Fibroblast of lung (primary cell): ENCODE data around the gene PRRC2A.

Experiments used
- EZH2 ChIP-seq: IDR thresholded peaks from 2 replicates; pipeline ENCODE4 v1.5.1; 2012; ENCODE audit warnings: low read length, control low read depth, mild to moderate bottlenecking; ENCODE audit errors: missing control alignments
- TF ChIP-seq, protein P1 (sequence below), 2 donors: IDR thresholded peaks in 1 of 2; conservative IDR thresholded peaks in 1 of 2; 1 replicate in 1 of 2; 2 replicates in 1 of 2; pipeline ENCODE4 v1.5.1; 2011 to 2012; ENCODE audit warnings: low read length in 2 of 2, control low read depth in 1 of 2, inconsistent platforms in 1 of 2, low read depth in 1 of 2, mild to moderate bottlenecking in 1 of 2

DNA sequence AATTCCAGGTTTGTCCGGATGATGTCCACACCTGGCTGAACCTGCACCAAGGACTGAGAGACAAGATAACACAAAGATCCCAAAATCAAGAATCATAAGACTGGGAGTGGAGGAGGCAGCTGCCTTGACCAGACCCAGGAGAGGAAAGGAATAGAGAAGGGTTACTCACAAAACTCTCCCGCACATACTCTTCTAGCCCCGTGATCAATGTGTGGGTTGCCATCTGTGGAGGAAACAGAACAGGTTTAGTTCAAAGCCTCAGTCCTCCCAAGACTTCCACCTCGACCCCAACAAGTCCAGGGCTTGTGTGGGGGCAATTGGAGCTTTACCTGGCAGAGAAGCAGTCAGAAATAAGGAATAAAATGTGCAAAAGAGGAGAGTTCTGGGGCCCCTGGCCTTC is 20.9 kb downstream of the PRRC2A start:
- TF ChIP-seq, protein P1, sequence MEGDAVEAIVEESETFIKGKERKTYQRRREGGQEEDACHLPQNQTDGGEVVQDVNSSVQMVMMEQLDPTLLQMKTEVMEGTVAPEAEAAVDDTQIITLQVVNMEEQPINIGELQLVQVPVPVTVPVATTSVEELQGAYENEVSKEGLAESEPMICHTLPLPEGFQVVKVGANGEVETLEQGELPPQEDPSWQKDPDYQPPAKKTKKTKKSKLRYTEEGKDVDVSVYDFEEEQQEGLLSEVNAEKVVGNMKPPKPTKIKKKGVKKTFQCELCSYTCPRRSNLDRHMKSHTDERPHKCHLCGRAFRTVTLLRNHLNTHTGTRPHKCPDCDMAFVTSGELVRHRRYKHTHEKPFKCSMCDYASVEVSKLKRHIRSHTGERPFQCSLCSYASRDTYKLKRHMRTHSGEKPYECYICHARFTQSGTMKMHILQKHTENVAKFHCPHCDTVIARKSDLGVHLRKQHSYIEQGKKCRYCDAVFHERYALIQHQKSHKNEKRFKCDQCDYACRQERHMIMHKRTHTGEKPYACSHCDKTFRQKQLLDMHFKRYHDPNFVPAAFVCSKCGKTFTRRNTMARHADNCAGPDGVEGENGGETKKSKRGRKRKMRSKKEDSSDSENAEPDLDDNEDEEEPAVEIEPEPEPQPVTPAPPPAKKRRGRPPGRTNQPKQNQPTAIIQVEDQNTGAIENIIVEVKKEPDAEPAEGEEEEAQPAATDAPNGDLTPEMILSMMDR (conservative IDR thresholded peaks at IDR 0.05 in 1 of 2, IDR thresholded peaks at IDR 0.05 in 1 of 2; ENCODE audit: low read depth in 1 of 2, low read length in 2 of 2), result no peak
- no peak for TF ChIP-seq EZH2
